DOHH2 (cell line): Measurements from ENCODE around the gene NOD2.

Experiments
- H3F3A ChIP-seq: fragments of 200-600 bp; sonication (generic), shearing (Covaris generic); 2 replicates; pipeline ENCODE4 v1.6.0; 2016; ENCODE audit warnings: antibody characterized with exemption, mild to moderate bottlenecking; ENCODE audit not compliant: control insufficient read depth, insufficient read depth
- H3K27ac ChIP-seq: fragments of 200-600 bp; sonication (generic); 2 replicates; pipeline ENCODE4 v1.5.1; 2014; ENCODE audit warnings: low read depth, mild to moderate bottlenecking, low read length, moderate library complexity
- H3K27me3 ChIP-seq: fragments of 200-600 bp; sonication (generic); 2 replicates; pipeline ENCODE4 v1.6.1; 2014; ENCODE audit warnings: mild to moderate bottlenecking, low read length, mixed read lengths; ENCODE audit not compliant: control insufficient read depth
- H3K36me3 ChIP-seq: fragments of 200-600 bp; sonication (generic); 2 replicates; pipeline ENCODE4 v1.6.1; 2014; ENCODE audit warnings: mild to moderate bottlenecking, low read length, moderate library complexity, mixed read lengths; ENCODE audit not compliant: control insufficient read depth
- H3K4me1 ChIP-seq: fragments of 200-600 bp; sonication (generic); 2 replicates; pipeline ENCODE4 v1.6.1; 2014; ENCODE audit warnings: mild to moderate bottlenecking, low read length, mixed read lengths; ENCODE audit not compliant: control insufficient read depth
- H3K4me2 ChIP-seq: fragments of 200-600 bp; sonication (generic); 2 replicates; pipeline ENCODE4 v1.6.0; 2014; ENCODE audit warnings: mild to moderate bottlenecking, low read length, moderate library complexity
- H3K4me3 ChIP-seq: fragments of 200-600 bp; sonication (generic); 2 replicates; pipeline ENCODE4 v1.5.1; 2014; ENCODE audit warnings: mild to moderate bottlenecking, low read length, mixed read lengths
- H3K79me2 ChIP-seq: fragments of 200-600 bp; sonication (generic); 2 replicates; pipeline ENCODE4 v1.6.1; 2014; ENCODE audit warnings: mild to moderate bottlenecking, low read length, mixed read lengths; ENCODE audit not compliant: control insufficient read depth
- H3K9me2 ChIP-seq: fragments of 200-600 bp; sonication (generic); replicated peaks from 2 replicates; pipeline ENCODE4 v1.6.1; 2014; ENCODE audit warnings: mild to moderate bottlenecking, low read length, mixed read lengths; ENCODE audit not compliant: control insufficient read depth
- H3K9me3 ChIP-seq: fragments of 200-600 bp; sonication (generic); 2 replicates; pipeline ENCODE4 v1.6.1; 2014; ENCODE audit warnings: antibody characterized with exemption, low read length, mixed read lengths; ENCODE audit not compliant: control insufficient read depth, insufficient read depth
- H4K20me1 ChIP-seq: fragments of 200-600 bp; sonication (generic); 2 replicates; pipeline ENCODE4 v1.6.0; 2014; ENCODE audit warnings: low read depth, mild to moderate bottlenecking, antibody characterized with exemption, low read length, moderate library complexity; ENCODE audit not compliant: control insufficient read depth, insufficient read depth
- EZH2phosphoT487 ChIP-seq: fragments of 200-600 bp; sonication (generic); IDR thresholded peaks from 2 replicates; pipeline ENCODE4 v1.6.1; 2017; ENCODE audit warnings: borderline replicate concordance, mild to moderate bottlenecking, antibody characterized with exemption, low read length, moderate library complexity, mixed read lengths
- TF ChIP-seq, protein P1 (sequence below): fragments of 200-600 bp; sonication (generic); IDR thresholded peaks from one replicate; pipeline ENCODE4 v1.5.1; 2014; ENCODE audit warnings: antibody characterized with exemption, mild to moderate bottlenecking, low read depth, low read length; ENCODE audit not compliant: poor library complexity, severe bottlenecking

NOD2 gene

GRCh38 chr16:50679676-50680555, 13.5 kb upstream of the NOD2 start:
- H4K20me1 ChIP-seq = no peaks in the 10 kb centered on the region
- no peaks in the 10 kb centered on the region for H3K9me2 ChIP-seq
- no peaks in the 10 kb centered on the region for H3K79me2 ChIP-seq
- H3K4me2 ChIP-seq = peak overlapping the region; percentile 56
- no peak overlapping the region for H3K27ac ChIP-seq
- H3K9me3 ChIP-seq = no peaks in the 10 kb centered on the region
- H3K4me1 ChIP-seq = peaks cover 20% of the 10 kb centered on the region
- H3K36me3 ChIP-seq = no peaks in the 10 kb centered on the region
- no peaks in the 10 kb centered on the region for H3F3A ChIP-seq
- H3K4me3 ChIP-seq = no peak overlapping the region
- no peaks in the 10 kb centered on the region for H3K27me3 ChIP-seq
- TF ChIP-seq, protein P1, sequence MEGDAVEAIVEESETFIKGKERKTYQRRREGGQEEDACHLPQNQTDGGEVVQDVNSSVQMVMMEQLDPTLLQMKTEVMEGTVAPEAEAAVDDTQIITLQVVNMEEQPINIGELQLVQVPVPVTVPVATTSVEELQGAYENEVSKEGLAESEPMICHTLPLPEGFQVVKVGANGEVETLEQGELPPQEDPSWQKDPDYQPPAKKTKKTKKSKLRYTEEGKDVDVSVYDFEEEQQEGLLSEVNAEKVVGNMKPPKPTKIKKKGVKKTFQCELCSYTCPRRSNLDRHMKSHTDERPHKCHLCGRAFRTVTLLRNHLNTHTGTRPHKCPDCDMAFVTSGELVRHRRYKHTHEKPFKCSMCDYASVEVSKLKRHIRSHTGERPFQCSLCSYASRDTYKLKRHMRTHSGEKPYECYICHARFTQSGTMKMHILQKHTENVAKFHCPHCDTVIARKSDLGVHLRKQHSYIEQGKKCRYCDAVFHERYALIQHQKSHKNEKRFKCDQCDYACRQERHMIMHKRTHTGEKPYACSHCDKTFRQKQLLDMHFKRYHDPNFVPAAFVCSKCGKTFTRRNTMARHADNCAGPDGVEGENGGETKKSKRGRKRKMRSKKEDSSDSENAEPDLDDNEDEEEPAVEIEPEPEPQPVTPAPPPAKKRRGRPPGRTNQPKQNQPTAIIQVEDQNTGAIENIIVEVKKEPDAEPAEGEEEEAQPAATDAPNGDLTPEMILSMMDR = no peak
- no peak for TF ChIP-seq EZH2phosphoT487

GRCh38 chr16:50680556-50680893, 12.9 kb upstream of the NOD2 start:
- no peaks in the 10 kb centered on the region for H3K9me2 ChIP-seq
- no peaks in the 10 kb centered on the region for H4K20me1 ChIP-seq
- TF ChIP-seq, protein P1 = no peak
- no peak for TF ChIP-seq EZH2phosphoT487
- H3K27me3 ChIP-seq = no peaks in the 10 kb centered on the region
- H3K27ac ChIP-seq = no peak overlapping the region
- H3K79me2 ChIP-seq = no peaks in the 10 kb centered on the region
- peak overlapping the region; percentile 56 for H3K4me2 ChIP-seq
- H3K9me3 ChIP-seq = no peaks in the 10 kb centered on the region
- H3K4me3 ChIP-seq = peak overlapping the region; percentile 64
- no peaks in the 10 kb centered on the region for H3F3A ChIP-seq
- H3K36me3 ChIP-seq = no peaks in the 10 kb centered on the region
- peaks cover 20% of the 10 kb centered on the region for H3K4me1 ChIP-seq

- TF ChIP-seq, protein P1 = no peak
- TF ChIP-seq EZH2phosphoT487 = no peak
- no peak within 1 kb of the TSS for H3K27ac ChIP-seq
Measured at GRCh38 chr16:50681021-50681885, 12.2 kb upstream of the NOD2 start, which contains the start of gene SNX20. TSS of gene SNX20 (minus strand) at chr16:50681312. CDS start at chr16:50677526, 3,786 bp downstream.

More at GRCh38 chr16:50681021-50681885, 12.2 kb upstream of the NOD2 start, which contains the start of gene SNX20:
- Histone ChIP-seq H3K4me2 (peak within 1 kb of the TSS; percentile 56), H3K9me2 (no peaks in the 10 kb centered on the region), H3F3A (no peaks in the 10 kb centered on the region), H3K4me3 (peak within 1 kb of the TSS; percentile 64), H3K27me3 (no peaks in the 10 kb centered on the region), H3K9me3 (no peaks in the 10 kb centered on the region), H4K20me1 (no peaks in the 10 kb centered on the region), H3K4me1 (peaks cover 20% of the 10 kb centered on the region), H3K36me3 (no peaks in the 10 kb centered on the region), H3K79me2 (no peaks in the 10 kb centered on the region)
